Measurements from ENCODE around the gene PTPRE. TPM values are rescaled to one million over a fixed set of nuclear protein-coding genes. Genes with fewer than 3 reads are reported as not detected.

Gene PTPRE
- total and polyA plus RNA-seq, 8 donors: 1.0 to 7.1 (median 2.1) TPM

GRCh38 chr10:128097783-128098182 is 190.9 kb downstream of the PTPRE start:
- intact Hi-C loops (cut with DNase I): no loop called here
- 87 to 88% methylated on average over 8 of the region's 8 CpGs for WGBS, 2 donors
- FAIRE-seq: no peak
- Histone ChIP-seq H3K4me1 (no peaks in the 10 kb centered on the region), H3K9me3 (no peaks in the 10 kb centered on the region), H3K27me3 (no peaks in the 10 kb centered on the region), H3K36me3 (no peaks in the 10 kb centered on the region), H3K4me3 (no peak overlapping the region), H3K27ac (no peak overlapping the region)
- ATAC-seq: no peak
- no peak for TF ChIP-seq CTCF (IDR thresholded peaks at IDR 0.05)
- DNase-seq: no peak

GRCh38 chr10:128098631-128099030 is 191.7 kb downstream of the PTPRE start:
- Histone ChIP-seq H3K9me3 (no peaks in the 10 kb centered on the region), H3K4me3 (no peak overlapping the region), H3K4me1 (no peaks in the 10 kb centered on the region), H3K27me3 (no peaks in the 10 kb centered on the region), H3K27ac (no peak overlapping the region), H3K36me3 (no peaks in the 10 kb centered on the region)
- no peak for TF ChIP-seq CTCF (IDR thresholded peaks at IDR 0.05)
- FAIRE-seq (no peak), ATAC-seq (no peak), DNase-seq (no peak)
- intact Hi-C loops (cut with DNase I): no loop called here
- 88 to 90% methylated on average over 10 of the region's 10 CpGs for WGBS, 2 donors

- no peak overlapping the region for H3K4me3 ChIP-seq
- WGBS, 2 donors: 97 to 100% methylated on average over 10 of the region's 10 CpGs
- FAIRE-seq (no peak), DNase-seq (no peak), ATAC-seq (no peak)
- H3K4me1 ChIP-seq: no peaks in the 10 kb centered on the region
- no peaks in the 10 kb centered on the region for H3K36me3 ChIP-seq
- no peaks in the 10 kb centered on the region for H3K27me3 ChIP-seq
- intact Hi-C loops (cut with DNase I): no loop called here
- no peak overlapping the region for H3K27ac ChIP-seq
- no peaks in the 10 kb centered on the region for H3K9me3 ChIP-seq
- TF ChIP-seq CTCF (IDR thresholded peaks at IDR 0.05): no peak
Measured at GRCh38 chr10:128099901-128100300, 193.0 kb downstream of the PTPRE start.

GRCh38 chr10:128101901-128102300 is 195.0 kb downstream of the PTPRE start:
- no peaks in the 10 kb centered on the region for H3K27me3 ChIP-seq
- intact Hi-C loops (cut with DNase I): no loop called here
- no peak overlapping the region for H3K27ac ChIP-seq
- ATAC-seq (no peak), FAIRE-seq (no peak), DNase-seq (no peak)
- H3K4me3 ChIP-seq: no peak overlapping the region
- no peak for TF ChIP-seq CTCF (IDR thresholded peaks at IDR 0.05)
- no peaks in the 10 kb centered on the region for H3K36me3 ChIP-seq
- 79 to 86% methylated on average over 1 of the region's 1 CpG for WGBS, 2 donors
- no peaks in the 10 kb centered on the region for H3K4me1 ChIP-seq
- H3K9me3 ChIP-seq: no peaks in the 10 kb centered on the region

GRCh38 chr10:128102480-128103228 is 195.8 kb downstream of the PTPRE start:
- intact Hi-C loops (cut with DNase I): no loop called here
- no peaks in the 10 kb centered on the region for H3K9me3 ChIP-seq
- DNase-seq (no peak), FAIRE-seq (no peak), ATAC-seq (no peak)
- H3K4me1 ChIP-seq: no peaks in the 10 kb centered on the region
- no peak overlapping the region for H3K4me3 ChIP-seq
- H3K36me3 ChIP-seq: no peaks in the 10 kb centered on the region
- H3K27ac ChIP-seq: no peak overlapping the region
- no peak for TF ChIP-seq CTCF (IDR thresholded peaks at IDR 0.05)
- H3K27me3 ChIP-seq: no peaks in the 10 kb centered on the region
- WGBS, 2 donors: 79 to 84% methylated on average over 19 of the region's 19 CpGs

Measured in pancreas (tissue), 10 donors.